Peyer's patch (tissue), 4 donors: ENCODE data around the gene RAB3B. TPM values are rescaled to one million over a fixed set of nuclear protein-coding genes. Genes with fewer than 3 reads are reported as not detected.

ENCODE experiments used
- DNase-seq, 3 donors: peaks; one replicate each; pipeline ENCODE4 v3.0.0-alpha.2; 2017 to 2019
- H3K27ac ChIP-seq, 4 donors: fragments of 200-600 bp; sonication (generic); one replicate each; pipeline ENCODE4 v1.5.1; 2016 to 2019
- H3K27me3 ChIP-seq, 2 donors: fragments of 200-600 bp; sonication (generic); one replicate each; pipeline ENCODE4 v1.5.1; 2019
- H3K36me3 ChIP-seq, 3 donors: fragments of 200-600 bp; sonication (generic); one replicate each; pipeline ENCODE4 v1.5.1; 2016 to 2019
- H3K4me1 ChIP-seq, 4 donors: fragments of 200-600 bp; sonication (generic); one replicate each; pipeline ENCODE4 v1.5.1; 2016 to 2019
- H3K4me3 ChIP-seq, 4 donors: fragments of 200-600 bp; sonication (generic); 1 replicate in 3 of 4; 2 replicates in 1 of 4; pipeline ENCODE4 v1.5.1; 2016 to 2019; ENCODE audit warnings: mild to moderate bottlenecking in 1 of 4
- H3K9me3 ChIP-seq, 4 donors: fragments of 200-600 bp; sonication (generic); one replicate each; pipeline ENCODE4 v1.5.1; 2016 to 2019; ENCODE audit warnings: mild to moderate bottlenecking in 1 of 4
- CTCF ChIP-seq, 6 experiments: fragments of 450-650 bp in 4 of 6; fragments of 200-600 bp in 2 of 6; sonication (generic) in 1 of 6; IDR thresholded peaks; one replicate each; pipeline ENCODE4 v1.5.1; 2017 to 2019; ENCODE audit warnings: antibody characterized with exemption in 6 of 6, mild to moderate bottlenecking in 3 of 6, moderate library complexity in 1 of 6
- POLR2A ChIP-seq, 2 donors: fragments of 450-650 bp; IDR thresholded peaks; one replicate each; pipeline ENCODE4 v1.5.1; 2017; ENCODE audit warnings: antibody characterized with exemption in 2 of 2, mild to moderate bottlenecking in 2 of 2, moderate library complexity in 2 of 2
- total RNA-seq, 4 donors: library from RNA; depleted of rRNA; stranded (reverse); fragments of >200 nt; gene quantifications; one replicate each; pipeline ENCODE4 v1.1.0, GENCODE V29; 2016

RAB3B gene
- total RNA-seq, 4 donors from 2014 or later: 0.83 to 1.6 (median 1.5) TPM

DNA sequence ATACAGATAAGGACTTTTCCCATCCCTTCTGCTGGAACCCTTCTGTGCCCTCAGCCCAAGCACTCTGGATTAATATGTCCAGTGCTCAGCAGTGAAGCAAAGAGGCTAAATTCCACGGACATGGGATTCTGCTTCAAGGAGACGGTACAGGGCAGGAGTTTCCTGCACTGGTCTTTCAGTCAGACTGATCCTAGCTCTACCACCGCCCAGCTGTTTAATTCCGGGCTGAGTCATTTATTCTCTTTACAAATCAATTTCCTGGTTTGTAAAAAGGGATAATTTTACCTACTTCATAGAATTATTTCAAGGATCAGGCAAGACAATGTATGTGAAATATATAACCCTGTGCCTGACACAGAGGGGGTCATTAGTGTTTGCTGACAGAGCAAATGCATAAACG lies 70.4 kb downstream of the RAB3B start:
- no peak for DNase-seq
- TF ChIP-seq POLR2A (IDR thresholded peaks at IDR 0.05) (no peak), CTCF (IDR thresholded peaks at IDR 0.05) (no peak)
- Histone ChIP-seq H3K4me1 (no peaks in the 10 kb centered on the region), H3K4me3 (no peak overlapping the region), H3K27ac (no peak overlapping the region), H3K27me3 (no peaks in the 10 kb centered on the region), H3K9me3 (no peaks in the 10 kb centered on the region), H3K36me3 (no peaks in the 10 kb centered on the region)

GRCh38 chr1:51919684-51920083 lies 70.8 kb downstream of the RAB3B start:
- Histone ChIP-seq H3K27ac (no peak overlapping the region), H3K36me3 (no peaks in the 10 kb centered on the region), H3K4me3 (no peak overlapping the region), H3K9me3 (no peaks in the 10 kb centered on the region), H3K4me1 (no peaks in the 10 kb centered on the region), H3K27me3 (no peaks in the 10 kb centered on the region)
- TF ChIP-seq CTCF (IDR thresholded peaks at IDR 0.05) (no peak), POLR2A (IDR thresholded peaks at IDR 0.05) (no peak)
- no peak for DNase-seq

GRCh38 chr1:51916587-51917405 lies 73.7 kb downstream of the RAB3B start:
- H3K4me3 ChIP-seq: no peak overlapping the region
- no peak for DNase-seq
- no peaks in the 10 kb centered on the region for H3K4me1 ChIP-seq
- no peak overlapping the region for H3K27ac ChIP-seq
- no peaks in the 10 kb centered on the region for H3K36me3 ChIP-seq
- TF ChIP-seq CTCF (IDR thresholded peaks at IDR 0.05) (no peak), POLR2A (IDR thresholded peaks at IDR 0.05) (no peak)
- no peaks in the 10 kb centered on the region for H3K27me3 ChIP-seq
- H3K9me3 ChIP-seq: no peaks in the 10 kb centered on the region

DNA sequence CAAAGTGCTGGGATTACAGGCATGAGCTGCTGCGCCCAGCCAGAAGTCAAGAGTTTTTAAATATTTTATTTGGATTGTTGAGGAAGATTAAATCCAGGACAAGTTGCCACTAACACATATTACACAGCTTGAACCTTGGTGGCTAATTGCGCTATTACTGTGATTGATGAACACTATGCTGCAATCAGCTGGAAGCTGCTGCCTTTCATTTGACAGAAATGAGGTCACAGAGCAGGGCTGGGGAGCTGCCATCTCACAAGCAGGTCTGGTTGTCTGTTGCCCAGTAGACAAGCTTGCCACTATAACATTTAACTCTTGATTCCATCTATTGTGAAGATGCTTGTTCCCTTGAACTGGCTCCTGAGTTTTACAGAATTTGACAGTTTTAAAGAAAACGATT lies 74.5 kb downstream of the RAB3B start:
- Histone ChIP-seq H3K4me3 (no peak overlapping the region), H3K9me3 (no peaks in the 10 kb centered on the region), H3K27me3 (no peaks in the 10 kb centered on the region), H3K4me1 (no peaks in the 10 kb centered on the region), H3K36me3 (no peaks in the 10 kb centered on the region), H3K27ac (no peak overlapping the region)
- TF ChIP-seq CTCF (IDR thresholded peaks at IDR 0.05) (no peak), POLR2A (IDR thresholded peaks at IDR 0.05) (no peak)
- DNase-seq: no peak

- Histone ChIP-seq H3K27me3 (no peaks in the 10 kb centered on the region), H3K4me3 (no peak overlapping the region), H3K4me1 (no peaks in the 10 kb centered on the region), H3K27ac (no peak overlapping the region), H3K9me3 (no peaks in the 10 kb centered on the region), H3K36me3 (no peaks in the 10 kb centered on the region)
- TF ChIP-seq CTCF (IDR thresholded peaks at IDR 0.05) (no peak), POLR2A (IDR thresholded peaks at IDR 0.05) (no peak)
- no peak for DNase-seq
Observed at GRCh38 chr1:51912881-51913280, 77.6 kb downstream of the RAB3B start.
